RWPE2 (cell line): ENCODE measurements around the gene ETV5.
"Not testable (repeated sequence)": the region's sequence is repeated elsewhere in the genome, so short reads cannot be mapped to it uniquely, and the experiment has no call there.

Experiments
- ATAC-seq: fragments of 200-7000 bp; cut with Tn5 transposase; 3 replicates; pipeline ENCODE4 v1.9.1; 2021; ENCODE audit warnings: low read depth
- DNase-seq: peaks from one replicate; pipeline ENCODE4 v3.0.0-alpha.2; 2020; ENCODE audit warnings: low spot score
- H3K27ac ChIP-seq: fragments of 450-650 bp; 2 replicates; pipeline ENCODE4 v1.5.1; 2017; ENCODE audit warnings: mild to moderate bottlenecking; ENCODE audit not compliant: poor library complexity, severe bottlenecking
- H3K27me3 ChIP-seq: fragments of 250-450 bp; sonication (Bioruptor Pico); 2 replicates; pipeline ENCODE4 v1.5.1; 2021; ENCODE audit warnings: mild to moderate bottlenecking, moderate library complexity; ENCODE audit not compliant: insufficient read depth, poor library complexity, severe bottlenecking
- H3K36me3 ChIP-seq: fragments of 250-450 bp; sonication (Bioruptor Pico); 2 replicates; pipeline ENCODE4 v1.5.1; 2020; ENCODE audit warnings: low read depth, mild to moderate bottlenecking, moderate library complexity
- H3K4me1 ChIP-seq: fragments of 250-450 bp; sonication (Bioruptor Pico); 2 replicates; pipeline ENCODE4 v1.5.1; 2021; ENCODE audit warnings: mild to moderate bottlenecking, moderate library complexity; ENCODE audit not compliant: insufficient read depth, poor library complexity, severe bottlenecking
- H3K4me3 ChIP-seq: fragments of 250-450 bp; sonication (Bioruptor Pico); 2 replicates; pipeline ENCODE4 v1.5.1; 2021; ENCODE audit warnings: mild to moderate bottlenecking, moderate library complexity; ENCODE audit not compliant: severe bottlenecking
- H3K9me3 ChIP-seq: fragments of 250-450 bp; sonication (Bioruptor Pico); 2 replicates; pipeline ENCODE4 v1.5.1; 2021; ENCODE audit warnings: mild to moderate bottlenecking, moderate library complexity; ENCODE audit not compliant: severe bottlenecking
- TF ChIP-seq, protein P1 (sequence below): fragments of 450-650 bp; IDR thresholded peaks from one replicate; pipeline ENCODE4 v1.5.1; 2017; ENCODE audit warnings: mild to moderate bottlenecking, moderate library complexity; ENCODE audit not compliant: poor library complexity, severe bottlenecking

Gene ETV5

DNA sequence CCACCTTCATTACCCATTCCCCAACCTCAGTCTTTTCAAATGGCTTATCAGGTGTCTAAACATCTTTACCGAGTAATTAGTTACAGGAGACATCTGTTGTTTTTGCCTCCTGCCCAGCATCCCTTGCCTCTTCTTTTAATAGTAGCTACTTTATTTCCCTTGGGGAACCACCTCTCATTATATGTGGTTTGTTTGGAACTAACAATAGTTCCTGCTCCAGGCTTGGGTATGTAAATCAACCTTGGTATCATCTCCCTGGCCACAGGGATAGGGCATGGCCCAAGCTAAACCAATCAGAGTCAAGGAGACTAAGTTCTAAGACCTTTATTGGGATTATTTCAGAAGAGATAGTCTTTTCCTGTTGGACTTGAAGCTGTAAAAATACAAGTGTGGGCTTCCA is 76.6 kb downstream of the ETV5 start:
- no peak for DNase-seq
- H3K9me3 ChIP-seq, result no peaks in the 10 kb centered on the region
- no peak overlapping the region for H3K4me3 ChIP-seq
- no peak overlapping the region for H3K27ac ChIP-seq
- no peaks in the 10 kb centered on the region for H3K36me3 ChIP-seq
- no peaks in the 10 kb centered on the region for H3K4me1 ChIP-seq
- ATAC-seq, result no peak
- TF ChIP-seq, protein P1, sequence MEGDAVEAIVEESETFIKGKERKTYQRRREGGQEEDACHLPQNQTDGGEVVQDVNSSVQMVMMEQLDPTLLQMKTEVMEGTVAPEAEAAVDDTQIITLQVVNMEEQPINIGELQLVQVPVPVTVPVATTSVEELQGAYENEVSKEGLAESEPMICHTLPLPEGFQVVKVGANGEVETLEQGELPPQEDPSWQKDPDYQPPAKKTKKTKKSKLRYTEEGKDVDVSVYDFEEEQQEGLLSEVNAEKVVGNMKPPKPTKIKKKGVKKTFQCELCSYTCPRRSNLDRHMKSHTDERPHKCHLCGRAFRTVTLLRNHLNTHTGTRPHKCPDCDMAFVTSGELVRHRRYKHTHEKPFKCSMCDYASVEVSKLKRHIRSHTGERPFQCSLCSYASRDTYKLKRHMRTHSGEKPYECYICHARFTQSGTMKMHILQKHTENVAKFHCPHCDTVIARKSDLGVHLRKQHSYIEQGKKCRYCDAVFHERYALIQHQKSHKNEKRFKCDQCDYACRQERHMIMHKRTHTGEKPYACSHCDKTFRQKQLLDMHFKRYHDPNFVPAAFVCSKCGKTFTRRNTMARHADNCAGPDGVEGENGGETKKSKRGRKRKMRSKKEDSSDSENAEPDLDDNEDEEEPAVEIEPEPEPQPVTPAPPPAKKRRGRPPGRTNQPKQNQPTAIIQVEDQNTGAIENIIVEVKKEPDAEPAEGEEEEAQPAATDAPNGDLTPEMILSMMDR, result no peak
- no peaks in the 10 kb centered on the region for H3K27me3 ChIP-seq

DNA sequence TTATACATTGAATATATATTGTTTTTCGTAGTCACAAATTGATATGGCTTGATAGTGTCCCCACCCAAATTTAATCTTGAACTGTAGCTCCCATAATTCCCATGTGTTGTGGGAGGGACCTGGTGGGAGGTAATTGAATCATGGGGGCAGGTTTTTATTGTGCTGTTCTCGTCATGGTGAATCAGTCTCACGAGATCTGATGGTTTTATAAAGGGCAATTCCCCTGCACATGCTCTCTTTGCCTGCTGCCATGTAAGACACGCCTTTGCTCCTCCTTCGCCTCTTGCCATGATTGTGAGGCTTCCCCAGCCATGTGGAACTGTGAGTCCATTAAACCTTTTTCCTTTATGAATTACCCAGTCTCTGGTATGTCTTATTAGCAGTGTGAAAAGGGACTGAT is 82.9 kb downstream of the ETV5 start:
- not testable (repeated sequence) for H3K4me1 ChIP-seq, DNase-seq, H3K27me3 ChIP-seq, H3K36me3 ChIP-seq, H3K27ac ChIP-seq, H3K9me3 ChIP-seq, ATAC-seq, H3K4me3 ChIP-seq

DNA sequence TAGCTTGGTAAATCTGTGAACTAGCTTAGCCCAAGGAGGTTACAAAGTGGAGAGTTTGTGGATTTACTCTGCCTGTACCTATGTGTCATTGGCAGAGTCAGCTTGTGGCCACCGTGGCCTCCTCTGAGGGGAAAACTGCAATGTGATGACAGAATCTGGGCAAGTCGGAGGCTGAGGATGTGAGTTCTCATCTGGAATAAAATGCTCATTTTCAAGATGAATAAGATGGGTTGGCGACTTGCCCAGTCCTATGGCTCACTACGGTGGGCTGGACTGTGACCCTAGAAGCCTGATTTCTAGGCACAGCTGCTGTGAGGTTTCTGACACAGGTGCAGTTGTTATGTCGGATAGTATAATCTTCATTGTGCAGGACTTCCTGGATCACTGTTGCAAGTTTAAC is 83.7 kb downstream of the ETV5 start:
- H3K36me3 ChIP-seq, result no peaks in the 10 kb centered on the region
- no peak for DNase-seq
- no peaks in the 10 kb centered on the region for H3K9me3 ChIP-seq
- H3K27ac ChIP-seq, result no peak overlapping the region
- TF ChIP-seq, protein P1, result no peak
- no peak for ATAC-seq
- peaks cover 3% of the 10 kb centered on the region for H3K4me1 ChIP-seq
- H3K27me3 ChIP-seq, result no peaks in the 10 kb centered on the region
- no peak overlapping the region for H3K4me3 ChIP-seq

DNA sequence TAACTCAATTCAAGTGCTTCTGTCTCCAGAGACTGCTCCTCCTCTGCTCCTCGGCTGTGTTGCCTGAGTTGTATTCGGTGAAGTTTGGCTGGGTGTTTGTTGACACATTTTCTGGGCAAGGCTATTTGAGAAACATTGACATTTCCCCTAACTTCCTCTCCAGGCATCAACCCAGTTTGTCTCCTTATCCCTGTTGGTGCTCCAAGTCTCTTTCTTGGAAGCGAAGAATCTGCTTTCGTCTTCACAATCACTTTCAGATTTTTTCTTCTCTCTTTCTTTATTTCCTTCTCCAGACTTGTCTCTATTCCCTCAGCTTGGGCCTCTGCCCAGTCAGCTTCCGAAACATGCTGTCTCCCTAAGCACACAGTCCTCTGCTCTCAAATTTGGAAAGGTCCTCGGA is 84.7 kb downstream of the ETV5 start:
- Histone ChIP-seq H3K27ac (no peak overlapping the region), H3K9me3 (no peaks in the 10 kb centered on the region), H3K4me3 (no peak overlapping the region), H3K4me1 (peaks cover 3% of the 10 kb centered on the region), H3K27me3 (no peaks in the 10 kb centered on the region), H3K36me3 (no peaks in the 10 kb centered on the region)
- ATAC-seq (no peak), DNase-seq (no peak)
- TF ChIP-seq, protein P1, result no peak

DNA sequence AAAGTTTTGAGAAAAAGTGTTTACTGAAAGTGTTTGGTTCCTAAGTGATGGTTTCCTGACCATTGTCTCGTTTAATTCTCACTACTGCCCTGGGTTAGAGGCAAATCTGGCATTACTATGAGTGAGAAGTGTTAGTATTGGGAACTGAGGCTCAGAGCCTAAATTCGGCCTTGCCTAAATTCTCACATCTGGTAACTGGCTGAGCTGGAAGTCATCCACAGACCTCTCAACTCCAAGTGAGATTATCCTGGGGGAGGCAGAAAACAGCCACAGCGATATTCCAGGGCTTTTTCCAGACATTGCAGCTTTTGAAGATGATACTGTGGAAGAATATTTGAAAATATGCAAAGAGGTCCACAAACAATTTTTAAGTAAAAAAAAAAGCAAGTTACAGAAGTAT is 86.0 kb downstream of the ETV5 start:
- no peak overlapping the region for H3K27ac ChIP-seq
- H3K36me3 ChIP-seq, result no peaks in the 10 kb centered on the region
- DNase-seq, result no peak
- no peaks in the 10 kb centered on the region for H3K9me3 ChIP-seq
- no peak overlapping the region for H3K4me3 ChIP-seq
- H3K4me1 ChIP-seq, result peaks cover 3% of the 10 kb centered on the region
- TF ChIP-seq, protein P1, result no peak
- no peaks in the 10 kb centered on the region for H3K27me3 ChIP-seq
- no peak for ATAC-seq
